RKO (cell line): ENCODE measurements around the gene DOK5.

Source experiments
- DNase-seq: peaks from one replicate; pipeline ENCODE4 v3.0.0-alpha.2; 2016; ENCODE audit warnings: low spot score

The DOK5 gene

DNA sequence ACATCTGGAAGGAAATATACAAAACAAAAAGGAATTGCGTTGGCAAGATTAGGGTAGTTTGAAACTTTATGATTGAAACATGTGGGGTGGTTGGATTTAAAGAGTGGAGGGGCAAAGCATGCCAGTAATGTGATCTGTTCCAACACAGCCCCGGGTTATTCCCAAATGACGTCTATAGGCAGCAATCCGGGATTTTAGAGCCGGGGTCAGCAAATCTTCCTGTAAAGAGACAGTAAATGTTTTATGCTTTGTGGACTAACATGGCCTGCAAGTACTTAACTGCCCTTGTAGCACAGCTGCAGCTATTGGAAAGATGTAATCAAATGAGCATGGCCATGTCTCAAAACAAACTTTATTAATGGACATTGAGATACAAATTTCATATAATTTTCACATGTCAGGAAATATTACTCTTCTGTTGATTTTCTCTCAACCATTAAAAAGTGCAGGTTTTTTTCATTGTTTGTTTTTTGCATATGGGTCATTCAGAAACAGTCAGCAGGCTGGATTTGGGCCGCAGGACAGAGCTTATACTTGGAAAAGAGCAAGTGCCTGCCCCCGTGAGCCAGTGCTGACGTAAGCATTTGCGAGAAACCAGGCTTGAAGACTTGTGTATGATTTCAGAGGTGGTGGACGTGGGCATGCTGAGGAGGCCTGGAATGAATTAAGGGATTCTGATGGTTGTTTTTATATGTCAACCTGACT, 136.5 kb downstream of the DOK5 start:
- DNase-seq: no peak

DNA sequence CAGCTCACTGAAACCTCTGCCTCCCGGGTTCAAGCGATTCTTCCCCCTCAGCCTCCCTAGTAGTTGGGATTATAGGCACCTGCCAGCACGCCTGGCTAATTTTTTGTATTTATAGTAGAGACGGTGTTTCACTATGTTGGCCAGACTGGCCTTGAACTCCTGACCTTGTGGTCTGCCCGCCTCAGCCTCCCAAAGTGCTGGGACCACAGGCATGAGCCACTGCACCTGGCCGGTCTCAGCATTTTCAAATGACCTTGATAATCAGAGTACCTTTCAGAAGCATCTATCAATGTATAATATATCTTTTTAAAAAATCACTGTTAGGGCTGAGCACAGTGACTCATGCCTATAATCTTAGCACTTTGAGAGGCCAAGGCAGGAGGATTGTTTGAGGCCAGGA, 143.0 kb downstream of the DOK5 start:
- DNase-seq: no peak

DNA sequence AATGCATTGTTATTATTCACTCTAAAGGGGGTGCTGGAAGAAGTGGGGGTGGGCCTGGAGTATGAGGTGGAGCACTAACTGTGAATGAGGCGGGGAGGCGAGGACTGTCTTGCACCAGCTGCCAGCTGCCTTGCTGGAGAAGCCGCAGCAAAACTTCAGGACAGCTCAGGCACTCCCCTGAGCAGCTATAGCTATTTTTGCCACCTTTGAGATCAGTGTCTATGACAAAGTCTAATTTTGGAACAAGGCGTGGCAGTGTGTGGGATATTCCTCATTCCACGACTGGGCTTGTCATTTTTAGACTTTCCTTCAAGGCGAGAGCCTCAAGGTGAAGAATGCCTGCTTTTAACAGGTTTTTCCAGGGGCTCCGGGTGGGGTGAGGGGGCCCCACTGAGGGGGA, 143.8 kb downstream of the DOK5 start:
- DNase-seq: no peak

DNA sequence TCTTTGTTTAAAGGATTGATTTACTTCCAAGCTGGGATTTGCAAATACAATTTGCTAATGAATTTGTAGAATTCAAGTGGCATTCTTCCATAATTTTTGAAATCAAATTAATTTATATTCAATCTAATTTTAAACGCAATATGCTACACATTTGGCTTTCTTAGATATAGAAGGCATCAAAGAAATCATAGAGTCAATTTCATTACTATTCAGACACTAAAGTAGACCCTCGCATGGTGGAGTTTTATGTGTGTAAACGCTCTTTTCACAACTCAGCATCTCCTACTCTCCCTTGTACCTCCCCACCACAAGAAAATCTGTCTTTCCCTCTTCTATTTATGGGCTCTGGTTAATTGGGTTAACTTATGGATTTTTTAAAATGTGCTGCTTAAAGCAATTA, 144.3 kb downstream of the DOK5 start:
- DNase-seq: no peak

DNA sequence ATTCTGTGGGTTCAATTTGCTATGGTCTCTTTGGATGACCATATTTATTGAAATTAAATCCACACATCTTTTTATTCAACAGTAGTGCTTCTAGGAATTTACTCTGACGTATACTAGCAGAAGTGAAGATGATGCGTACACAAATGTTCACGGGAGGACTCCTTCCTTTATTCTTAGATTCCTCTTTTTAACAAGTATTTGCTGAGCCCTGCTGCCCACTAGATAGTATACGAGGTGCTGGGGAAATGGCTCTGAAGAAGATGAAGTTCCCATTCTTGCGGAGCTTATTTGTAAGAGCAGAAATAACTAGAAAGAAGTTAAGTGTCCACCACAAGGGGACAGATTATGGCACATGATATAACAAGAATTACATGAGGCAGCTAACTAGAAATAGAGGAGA, 145.2 kb downstream of the DOK5 start:
- DNase-seq: no peak

DNA sequence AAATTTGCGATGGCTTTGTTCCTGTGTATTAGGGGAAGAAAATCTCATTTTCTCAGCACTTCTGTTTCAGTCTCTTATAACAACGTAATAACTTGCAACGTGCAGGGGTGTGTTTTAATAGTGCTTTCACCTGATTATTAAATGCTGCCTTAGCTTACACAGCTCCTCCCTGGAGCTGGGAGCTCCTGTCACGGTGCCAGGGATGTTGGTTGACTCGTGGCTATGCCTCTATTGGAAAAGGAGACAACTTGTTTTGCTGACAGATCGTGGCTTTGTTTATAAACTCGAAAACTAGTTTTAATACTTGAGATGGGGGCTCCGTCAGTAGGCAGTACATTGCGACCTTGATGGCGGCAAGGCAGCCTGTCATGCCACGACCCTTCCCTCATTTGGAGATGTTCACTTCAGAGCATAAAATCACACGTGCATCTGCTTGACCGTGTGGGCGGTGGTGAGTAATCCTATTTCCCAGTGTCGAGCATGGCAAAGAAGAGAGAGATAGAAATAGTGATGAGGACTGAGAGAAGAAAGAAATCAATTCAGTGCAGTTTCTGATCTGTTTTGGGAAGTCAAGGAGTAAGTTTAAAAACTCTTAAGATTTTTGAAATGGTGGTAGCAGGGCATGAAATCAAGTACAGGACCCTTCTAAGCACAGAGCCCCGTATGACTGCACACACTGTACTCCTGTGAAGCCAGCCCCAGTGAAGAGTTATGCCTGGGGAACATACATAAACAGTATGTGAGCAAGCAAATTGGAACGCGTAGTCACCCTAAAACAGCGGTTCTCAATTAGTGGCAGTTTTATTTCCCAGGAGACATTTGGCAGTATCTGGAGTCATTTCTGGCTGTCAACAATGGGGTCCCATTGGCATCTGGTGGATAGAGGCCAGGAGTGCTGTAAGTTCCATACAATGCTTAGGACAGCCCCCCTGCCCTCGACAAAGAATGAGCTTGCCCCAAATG, 147.2 kb downstream of the DOK5 start:
- DNase-seq: no peak

DNA sequence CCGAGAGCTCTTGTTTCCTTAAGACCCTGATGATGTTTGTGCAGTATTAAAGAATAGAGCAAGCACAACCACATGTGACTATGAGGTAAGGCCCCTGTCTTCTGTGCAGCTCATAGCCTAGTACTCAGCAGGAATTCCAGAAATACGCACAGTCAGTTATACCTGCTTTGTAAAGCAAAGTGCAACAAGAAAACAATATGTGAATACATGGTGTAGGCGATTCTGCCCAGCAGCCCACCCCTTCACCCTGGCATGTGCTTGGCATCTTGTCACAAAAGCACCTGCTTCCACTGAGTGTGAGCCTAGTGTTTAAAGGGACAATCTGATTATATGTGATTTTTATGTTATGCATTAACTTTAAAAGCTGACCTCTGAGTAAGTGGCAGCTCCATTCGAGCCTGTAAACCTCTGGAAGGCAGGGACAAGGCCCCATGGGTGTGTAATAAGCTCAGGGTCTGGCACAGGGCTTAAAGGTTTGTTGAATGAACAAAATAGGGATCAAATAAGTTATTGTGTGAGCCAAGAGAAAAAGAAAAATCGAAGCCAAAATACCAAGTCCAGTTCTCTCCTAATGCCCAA, 148.7 kb downstream of the DOK5 start:
- no peak for DNase-seq

DNA sequence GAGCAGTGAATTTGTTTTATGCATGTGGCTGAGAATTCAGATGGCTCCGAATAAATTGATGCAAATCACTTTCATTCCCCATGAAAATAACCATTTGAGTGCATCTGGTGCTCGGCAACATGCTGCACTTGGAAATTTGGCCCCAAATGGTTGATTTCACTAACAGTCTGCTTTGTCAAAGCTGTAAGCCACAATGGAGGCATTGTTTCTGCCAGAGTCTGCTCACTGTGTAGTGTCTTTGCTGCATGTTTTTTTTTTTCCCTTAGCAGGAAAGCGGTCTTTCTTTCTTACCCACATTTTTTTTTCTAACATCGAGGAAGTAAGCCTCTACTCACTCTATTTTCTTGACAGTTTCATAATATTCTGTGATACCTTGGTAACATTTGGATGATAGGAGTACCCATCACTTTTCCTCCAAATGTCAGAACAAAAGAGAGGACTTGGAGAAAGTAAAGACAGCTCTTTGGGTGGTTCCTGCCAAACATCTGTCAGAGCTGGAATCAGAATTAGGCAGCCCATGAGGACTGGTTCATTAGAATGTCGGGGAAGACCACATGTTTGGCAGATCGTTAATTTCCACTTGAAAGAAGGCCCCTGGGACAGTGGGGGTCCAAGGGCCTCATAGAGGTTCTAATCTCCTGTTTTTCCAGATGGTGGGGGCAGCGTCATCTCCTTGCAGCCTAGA, 149.5 kb downstream of the DOK5 start:
- DNase-seq: no peak

DNA sequence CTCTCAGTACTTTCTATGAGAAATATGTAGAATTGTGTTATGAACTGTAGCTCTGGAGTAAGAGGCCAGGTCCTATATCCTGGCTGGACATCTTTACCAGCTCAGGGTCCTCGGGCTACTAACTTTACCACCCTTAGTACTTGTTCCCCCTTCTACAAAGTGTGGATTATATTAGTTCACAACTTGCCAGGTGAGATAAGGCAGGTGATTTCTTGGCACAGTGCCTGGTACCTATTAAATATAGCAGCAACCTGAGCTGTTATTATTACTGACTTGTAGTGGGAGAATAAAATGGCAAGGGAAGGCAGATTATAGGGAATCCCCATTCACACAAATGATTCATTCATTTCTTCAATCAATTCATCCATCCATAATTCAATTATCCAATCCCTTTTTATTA, 150.1 kb downstream of the DOK5 start:
- no peak for DNase-seq

DNA sequence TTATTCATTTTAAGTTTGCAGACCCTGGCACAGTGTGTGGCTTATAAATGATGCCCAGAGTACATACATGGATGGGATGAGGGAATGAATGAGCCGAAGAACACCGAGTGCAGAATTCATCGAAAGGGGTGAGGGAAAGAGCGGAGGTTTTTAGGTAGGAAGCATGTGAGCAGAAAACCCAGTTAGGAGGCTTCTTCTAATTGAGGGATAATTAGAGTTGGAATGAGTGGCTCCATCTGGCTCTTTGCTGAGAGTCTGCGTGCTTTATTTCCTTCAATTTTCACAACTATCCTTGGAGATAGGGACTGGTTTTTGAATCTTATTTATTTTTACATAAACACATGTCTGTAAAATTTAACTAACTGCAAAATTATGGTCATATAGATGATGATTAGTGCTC, 150.7 kb downstream of the DOK5 start:
- DNase-seq: no peak

DNA sequence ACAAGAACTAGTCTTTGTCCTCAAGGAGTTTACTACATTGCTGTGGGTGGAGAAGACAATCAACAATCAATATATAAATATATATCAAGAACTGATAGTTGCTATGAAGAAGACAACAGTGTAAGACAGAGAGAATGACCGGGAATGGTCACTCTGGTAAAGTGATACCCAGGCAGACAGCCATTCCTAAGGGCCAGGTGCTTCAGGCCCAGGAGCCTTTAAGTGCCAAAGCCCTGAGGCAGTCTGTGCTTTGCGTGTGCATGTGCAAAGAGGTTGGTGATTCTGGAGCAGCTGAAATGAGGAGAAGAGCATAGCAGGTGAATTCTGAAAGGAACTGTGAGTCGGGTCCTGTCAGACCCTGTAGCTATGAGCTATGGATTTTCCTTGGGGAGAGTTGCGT, 154.2 kb downstream of the DOK5 start:
- DNase-seq: no peak

DNA sequence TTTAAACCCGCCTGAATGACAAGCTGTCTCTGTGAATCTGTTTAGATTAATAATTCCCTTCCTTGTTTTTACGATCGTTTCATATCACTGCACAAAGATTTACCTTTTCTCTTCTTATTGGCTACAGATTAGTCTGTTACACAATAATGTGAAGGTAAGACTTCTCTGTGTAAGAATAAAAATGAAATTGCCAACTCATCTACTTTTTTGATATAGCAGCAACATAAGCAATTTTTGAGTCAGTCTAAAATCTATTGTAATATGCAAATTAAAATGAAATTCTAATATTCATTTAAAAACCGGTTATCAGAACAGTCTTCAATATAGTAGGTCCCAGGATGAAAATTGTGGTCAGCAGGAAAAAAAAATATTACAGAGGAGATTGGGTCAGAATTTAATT, 155.2 kb downstream of the DOK5 start:
- no peak for DNase-seq

DNA sequence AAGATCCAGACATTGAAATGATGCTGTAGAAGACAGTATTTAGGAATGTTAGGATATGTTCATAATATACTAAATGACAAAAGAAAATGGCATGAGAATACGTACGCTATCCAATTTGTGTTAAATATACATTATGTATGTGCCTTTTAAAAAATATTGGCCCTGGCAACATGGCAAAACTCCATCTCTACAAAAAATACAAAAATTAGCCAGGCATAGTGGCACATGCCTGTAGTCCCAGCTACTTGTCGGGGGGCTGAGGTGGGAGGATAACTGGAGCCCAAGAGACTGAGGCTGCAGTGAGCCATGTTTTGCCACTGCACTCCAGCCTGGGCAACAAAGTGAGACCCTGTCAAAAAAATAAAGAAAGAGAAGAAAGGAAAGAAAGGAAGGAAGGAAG, 155.7 kb downstream of the DOK5 start:
- DNase-seq: no peak

DNA sequence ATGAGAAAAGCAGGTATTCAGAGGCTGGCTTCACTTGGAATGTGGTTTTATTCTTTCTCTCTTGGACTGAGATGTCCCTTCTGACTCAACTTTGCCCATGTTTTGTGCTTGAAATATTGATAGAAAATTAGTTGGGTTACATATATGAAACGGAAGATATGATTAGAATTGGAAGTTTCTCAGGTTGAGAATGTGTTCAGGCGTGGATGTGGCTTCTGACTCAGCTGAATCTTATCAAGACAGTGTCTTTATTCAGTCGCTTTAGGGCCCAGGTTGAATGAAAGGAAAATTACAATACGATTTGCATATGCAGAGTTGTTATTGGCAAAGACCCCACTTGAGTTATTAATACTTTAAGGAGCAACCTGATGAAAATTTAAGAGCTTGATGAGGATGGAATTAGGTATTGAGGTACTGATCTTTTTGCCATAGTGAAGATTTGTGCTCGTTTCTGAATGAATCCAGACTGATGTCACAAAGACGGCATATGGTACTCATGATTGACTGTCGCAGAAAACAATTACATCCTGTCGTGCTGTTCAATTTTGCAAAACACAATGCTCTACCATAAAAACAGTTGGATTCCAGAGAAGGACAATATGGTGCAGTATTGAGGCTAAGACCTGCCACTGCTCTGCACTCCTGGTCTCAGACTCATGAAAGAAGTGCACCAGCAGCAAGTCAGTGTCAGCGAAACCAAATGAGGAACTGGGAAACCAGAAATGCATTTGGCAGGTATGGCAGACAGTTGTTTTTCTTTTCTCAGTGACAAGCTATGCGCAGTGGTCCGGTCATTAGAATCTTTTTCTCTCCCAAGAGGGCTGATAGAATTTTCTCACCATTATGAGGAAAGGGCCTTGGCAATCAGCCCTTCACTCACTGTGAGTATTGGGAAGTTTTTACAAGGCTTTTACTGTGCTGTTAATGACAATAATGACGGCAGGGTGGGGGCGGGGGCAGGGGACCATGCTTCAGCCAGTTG, 158.3 kb downstream of the DOK5 start:
- DNase-seq: no peak

DNA sequence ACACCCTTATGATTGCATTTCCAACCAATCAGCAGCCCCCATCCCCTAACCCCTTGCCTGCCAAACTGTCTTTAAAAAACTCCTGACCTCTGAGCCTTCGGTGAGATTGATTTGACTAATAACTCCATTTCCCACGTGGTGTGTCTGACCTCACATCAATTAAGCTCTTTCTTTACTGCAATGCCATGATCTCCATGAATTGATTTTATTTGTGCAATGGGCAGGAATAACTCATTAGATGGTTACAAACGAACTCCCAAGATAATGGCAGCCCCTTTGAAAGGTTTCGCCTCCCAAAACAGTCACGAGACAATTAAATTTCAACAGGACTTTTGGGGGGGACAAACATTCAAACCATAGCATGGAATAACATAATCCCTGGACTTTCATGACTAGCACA, 161.2 kb downstream of the DOK5 start:
- no peak for DNase-seq

DNA sequence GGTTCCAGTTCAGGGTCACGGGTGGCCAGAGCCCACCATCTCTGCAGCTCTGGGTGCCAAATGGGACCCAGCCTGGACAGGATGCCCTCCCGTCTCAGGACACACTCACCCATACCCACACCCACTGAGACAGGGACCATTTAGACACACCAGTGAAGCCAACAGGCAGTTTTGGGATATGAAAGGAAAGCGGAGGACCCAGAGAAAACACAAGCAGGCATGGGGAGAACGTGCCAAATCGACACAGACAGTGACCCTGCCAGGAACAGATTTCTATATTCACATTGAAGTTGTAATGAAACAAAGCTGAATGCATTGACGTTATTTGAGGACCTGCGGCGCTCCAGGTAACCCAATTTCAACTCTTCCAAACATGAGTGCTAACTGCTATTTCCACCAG, 164.5 kb downstream of the DOK5 start:
- no peak for DNase-seq

DNA sequence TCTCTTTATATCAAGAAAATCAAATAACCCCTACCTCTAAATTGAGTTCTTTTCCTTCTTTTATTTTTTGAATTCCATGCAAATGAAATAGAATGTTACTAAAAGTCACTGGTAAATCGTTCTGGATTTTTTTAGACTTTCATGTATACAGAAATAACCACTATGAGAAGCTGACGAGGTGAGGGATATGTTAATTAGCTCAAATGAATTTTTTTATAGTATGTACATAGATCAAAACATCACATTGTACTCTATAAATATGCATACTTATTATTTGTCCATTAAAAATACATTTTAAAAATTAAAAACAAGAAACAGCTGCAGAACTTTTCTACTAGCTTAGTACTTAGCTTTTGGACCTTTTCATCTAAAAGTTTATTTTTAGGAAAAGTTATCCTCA, 165.4 kb downstream of the DOK5 start:
- DNase-seq: no peak

DNA sequence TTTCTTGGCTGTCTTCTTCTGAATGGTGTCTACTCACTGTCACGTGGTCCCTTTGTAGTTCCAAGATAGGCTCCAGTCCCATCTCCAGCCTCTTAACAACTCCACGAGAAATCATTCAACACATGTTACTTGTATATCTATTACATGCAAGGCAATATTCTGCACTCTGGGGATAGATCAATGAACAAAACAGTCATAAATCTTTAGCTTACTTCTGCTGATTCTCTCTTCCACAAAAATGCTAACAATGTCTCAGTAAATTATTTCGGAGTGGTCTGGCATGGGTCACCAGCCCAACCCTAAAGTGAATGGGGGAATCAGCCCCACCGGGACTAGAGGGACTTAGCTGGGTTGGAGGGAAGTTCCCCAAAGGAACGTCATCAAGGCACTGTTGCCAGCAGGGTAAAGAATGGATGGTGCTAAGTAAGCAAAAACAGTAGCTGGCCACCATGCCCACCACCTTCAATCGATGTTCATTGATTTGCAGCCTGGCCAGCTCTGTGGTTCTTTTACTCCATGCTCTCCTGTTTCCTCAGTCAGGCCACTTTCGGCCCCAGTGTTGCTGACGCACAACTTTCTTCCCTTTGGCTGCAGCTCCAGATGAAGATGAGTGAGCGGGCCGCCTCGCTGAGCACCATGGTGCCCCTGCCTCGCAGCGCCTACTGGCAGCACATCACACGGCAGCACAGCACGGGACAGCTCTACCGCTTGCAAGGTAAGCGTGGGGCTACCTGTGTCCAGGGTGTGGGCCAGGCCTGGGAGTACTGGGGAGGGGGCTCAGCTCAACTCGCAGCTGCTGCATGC, 167.7 kb downstream of the DOK5 start:
- no peak for DNase-seq

DNA sequence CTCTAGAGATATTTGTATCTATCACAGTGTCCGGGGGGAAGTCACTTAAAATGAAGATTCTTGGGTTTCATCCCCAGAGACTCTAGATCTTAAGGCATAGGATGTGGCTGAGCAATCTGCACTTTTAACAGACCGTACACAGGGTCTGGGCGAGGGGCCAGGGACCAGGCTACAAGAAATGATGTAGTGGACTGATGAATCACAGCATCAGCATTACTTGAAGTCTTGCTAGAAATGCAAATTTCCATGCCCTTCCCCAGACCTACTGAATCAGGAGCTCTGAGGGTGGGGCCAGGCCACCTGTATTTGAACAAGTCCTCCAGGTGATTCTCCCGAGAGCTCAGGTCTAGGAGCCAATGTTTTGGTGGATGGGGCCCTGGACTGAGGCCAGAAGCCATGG, 168.4 kb downstream of the DOK5 start:
- DNase-seq: no peak

DNA sequence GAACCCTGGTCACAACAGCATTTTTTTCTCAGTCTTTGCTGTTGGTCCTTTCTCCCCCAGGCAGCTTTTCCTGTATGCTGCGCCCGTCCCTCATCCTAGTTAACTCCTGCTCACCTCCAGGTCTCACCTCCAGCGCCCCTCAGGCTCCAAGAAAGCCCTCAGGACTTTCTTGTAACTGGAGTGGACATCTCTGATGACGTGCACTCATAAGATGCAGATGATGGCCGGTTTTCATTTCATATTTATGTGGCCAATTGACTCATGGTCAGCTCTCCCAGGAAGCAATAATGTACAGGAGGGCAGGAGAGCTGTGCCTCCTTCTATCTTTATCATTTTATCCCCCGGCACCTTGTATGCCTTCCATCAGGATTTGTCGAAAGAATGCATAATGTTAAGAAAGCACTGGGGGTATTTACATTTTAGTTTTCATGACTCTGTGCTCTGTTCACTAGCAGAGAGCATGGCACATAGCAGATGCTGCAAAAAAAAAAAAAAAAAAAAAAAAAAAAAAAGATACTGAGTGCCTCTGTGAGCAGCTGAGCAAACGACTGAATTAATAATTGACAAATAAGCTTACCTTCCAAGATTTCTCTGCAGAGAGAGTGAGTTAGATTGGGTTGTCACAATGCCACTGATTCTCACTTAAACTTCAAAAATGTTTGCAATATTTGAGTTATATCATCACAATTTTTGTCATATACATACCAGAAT, 170.2 kb downstream of the DOK5 start:
- no peak for DNase-seq
